B cell (primary cell): ENCODE data around the gene DDX52. TPM values are rescaled to one million over a fixed set of nuclear protein-coding genes. Genes with fewer than 3 reads are reported as not detected.

Experiments used
- ATAC-seq: fragments of 200-7000 bp; cut with Tn5 transposase; one replicate; pipeline ENCODE4 v1.10.0; 2021; ENCODE audit warnings: low read depth, mild to moderate bottlenecking, moderate number of reproducible peaks, moderate library complexity
- CTCF ChIA-PET: fragments of 350-600 bp; sonication (Branson Sonifier 250); formaldehyde crosslinking; loops from one replicate; lab custom pipeline; 2021; ENCODE audit warnings: antibody characterized with exemption, inconsistent platforms; lab: Charles Lee
- POLR2A ChIA-PET: fragments of 350-600 bp; sonication (Branson Sonifier 250); formaldehyde crosslinking; loops from one replicate; lab custom pipeline; 2021; ENCODE audit warnings: antibody characterized with exemption; lab: Charles Lee
- DNase-seq: peaks from one replicate; pipeline ENCODE4 v3.0.0; 2013
- H2AFZ ChIP-seq: 2 replicates; pipeline ENCODE4 v1.6.1; 2012; ENCODE audit warnings: mild to moderate bottlenecking, low read depth, low read length; ENCODE audit not compliant: insufficient read depth, poor library complexity, severe bottlenecking
- H3K27ac ChIP-seq, 2 donors: 1 replicate in 1 of 2; 2 replicates in 1 of 2; pipeline ENCODE4 v1.5.1; 2012 to 2013; ENCODE audit warnings: low read length in 2 of 2, mild to moderate bottlenecking in 2 of 2, moderate library complexity in 1 of 2
- H3K27me3 ChIP-seq, 4 experiments: fragments of 200-600 bp in 1 of 4; sonication (generic) in 1 of 4; replicated peaks in 1 of 4; 1 replicate in 2 of 4; 2 replicates in 2 of 4; pipeline versions ENCODE4 v1.6.1 to v1.7.0; 2013 to 2016; ENCODE audit warnings: low read length in 3 of 4, mild to moderate bottlenecking in 2 of 4, mixed read lengths in 1 of 4, moderate library complexity in 1 of 4; ENCODE audit not compliant: insufficient read depth in 4 of 4, control insufficient read depth in 3 of 4; ENCODE audit errors: control extremely low read depth in 1 of 4
- H3K36me3 ChIP-seq, 2 experiments: replicated peaks in 1 of 2; 1 replicate in 1 of 2; 2 replicates in 1 of 2; pipeline versions ENCODE4 v1.6.1 to v1.7.1; 2013; ENCODE audit warnings: low read length in 1 of 2; ENCODE audit not compliant: insufficient read depth in 2 of 2, control insufficient read depth in 1 of 2; ENCODE audit errors: control extremely low read depth in 1 of 2, extremely low read depth in 1 of 2
- H3K4me1 ChIP-seq, 2 donors: fragments of 200-600 bp in 1 of 2; sonication (generic) in 1 of 2; 1 replicate in 1 of 2; 2 replicates in 1 of 2; pipeline versions ENCODE4 v1.5.1 to v1.6.1; 2013 to 2017; ENCODE audit warnings: low read length in 2 of 2; ENCODE audit not compliant: control insufficient read depth in 2 of 2, insufficient read depth in 2 of 2
- H3K4me2 ChIP-seq: replicated peaks from 2 replicates; pipeline ENCODE3; 2012; ENCODE audit warnings: mild to moderate bottlenecking, low read depth, low read length; ENCODE audit not compliant: poor library complexity, severe bottlenecking
- H3K4me3 ChIP-seq, 5 experiments: fragments of 200-600 bp in 1 of 5; sonication (generic) in 1 of 5; 1 replicate in 3 of 5; 2 replicates in 2 of 5; pipeline versions ENCODE4 v1.5.1 to v1.7.0; 2011 to 2016; ENCODE audit warnings: low read length in 4 of 5, mild to moderate bottlenecking in 4 of 5, low read depth in 2 of 5, control low read depth in 1 of 5, moderate library complexity in 1 of 5; ENCODE audit not compliant: insufficient read depth in 1 of 5; ENCODE audit errors: control extremely low read depth in 1 of 5, extremely low read depth in 1 of 5
- H3K79me2 ChIP-seq: fragments of 200-600 bp; sonication (generic); one replicate; pipeline ENCODE4 v1.6.0; 2016; ENCODE audit warnings: low read length; ENCODE audit not compliant: control insufficient read depth, insufficient read depth
- H3K9ac ChIP-seq: fragments of 200-600 bp; sonication (generic); 2 replicates; pipeline ENCODE4 v1.6.1; 2017; ENCODE audit warnings: mild to moderate bottlenecking, low read length, moderate library complexity
- H3K9me3 ChIP-seq, 3 donors: one replicate each; pipeline versions ENCODE4 v1.6.1 to v1.7.1; 2013; ENCODE audit warnings: low read length in 2 of 3; ENCODE audit not compliant: control insufficient read depth in 2 of 3, insufficient read depth in 1 of 3; ENCODE audit errors: control extremely low read depth in 1 of 3
- H4K20me1 ChIP-seq: 2 replicates; pipeline ENCODE4 v1.6.0; 2012; ENCODE audit warnings: mild to moderate bottlenecking, low read length; ENCODE audit not compliant: insufficient read depth, control insufficient read depth, poor library complexity, severe bottlenecking
- H3K27ac Mint-ChIP-seq: one replicate; pipeline ENCODE4 v1.8.0; 2021; ENCODE audit warnings: mixed read lengths
- H3K27me3 Mint-ChIP-seq: one replicate; pipeline ENCODE4 v1.8.0; 2021; ENCODE audit warnings: mixed read lengths
- H3K4me1 Mint-ChIP-seq: one replicate; pipeline ENCODE4 v1.8.0; 2021; ENCODE audit warnings: mixed read lengths
- H3K4me3 Mint-ChIP-seq: one replicate; pipeline ENCODE4 v1.8.0; 2021; ENCODE audit warnings: mixed read lengths
- H3K9me3 Mint-ChIP-seq: one replicate; pipeline ENCODE4 v1.8.0; 2022; ENCODE audit warnings: mixed read lengths; ENCODE audit not compliant: insufficient read depth
- CTCF ChIP-seq: fragments of 200-600 bp; IDR thresholded peaks from one replicate; pipeline ENCODE4 v1.8.0; 2022; ENCODE audit warnings: antibody characterized with exemption, mild to moderate bottlenecking
- EZH2 ChIP-seq: IDR thresholded peaks from 2 replicates; pipeline ENCODE4 v1.6.1; 2012; ENCODE audit warnings: borderline replicate concordance, low read depth, mild to moderate bottlenecking, moderate library complexity, low read length; ENCODE audit not compliant: insufficient read depth, poor library complexity, severe bottlenecking
- WGBS: methylation state at CpG from one replicate; pipeline ENCODE4 v1.1.5; 2013; ENCODE audit warnings: missing lambda C conversion rate; ENCODE audit not compliant: insufficient coverage; 5-methylcytosine and 5-hydroxymethylcytosine counted together
- intact Hi-C: fragments of 100-400 bp; cut with micrococcal nuclease; formaldehyde crosslinking; loops from one replicate; pipeline ENCODE4 v1.10.0; 2022
- polyA plus RNA-seq: library from polyadenylated mRNA; depleted of rRNA; stranded (reverse); fragments of >200 nt; gene quantifications from 2 replicates; pipeline ENCODE4 v1.2.3, GENCODE V29; 2012
- total RNA-seq, 2 donors: library from RNA; stranded (reverse); fragments of 120-200 nt in 1 of 2; gene quantifications; 1 replicate in 1 of 2; 2 replicates in 1 of 2; pipeline versions ENCODE4 v1.2.3 to v1.2.4, GENCODE V29; 2013 to 2022

DDX52 gene
- total and polyA plus RNA-seq, 2 donors (not counting 1 experiment from before 2014, with no cell fraction given) = 5.7 to 38.2 TPM

- intact Hi-C loops = loop anchor here (5.0 kb wide), 1 partner anchor 764 kb away; no protein-coding TSS in a partner anchor
- H3K9me3 Mint-ChIP-seq = no peaks in the 10 kb centered on the region
- Histone ChIP-seq H3K36me3 (no peaks in the 10 kb centered on the region), H3K27me3 (peaks cover 0 to 51% (median 26%) of the 10 kb centered on the region in 4 experiments), H3K4me1 (peaks cover 4% of the 10 kb centered on the region in 2 donors), H4K20me1 (no peaks in the 10 kb centered on the region), H3K9ac (no peak overlapping the region), H2AFZ (no peak overlapping the region), H3K27ac (no peak overlapping the region), H3K4me3 (no peak overlapping the region), H3K4me2 (no peak overlapping the region), H3K9me3 (no peaks in the 10 kb centered on the region), H3K79me2 (peaks cover 4% of the 10 kb centered on the region)
- ChIA-PET CTCF (interaction anchor here (0.6 to 1.1 kb wide), 4 partner anchors 9 to 143 kb away, joined by 3 to 5 read pairs (median 3); no protein-coding TSS in a partner anchor), POLR2A (no interaction called here)
- H3K27ac Mint-ChIP-seq = no peak overlapping the region
- DNase-seq = no peak
- peaks cover 4% of the 10 kb centered on the region for H3K4me1 Mint-ChIP-seq
- no peak for ATAC-seq
- peaks cover 62% of the 10 kb centered on the region for H3K27me3 Mint-ChIP-seq
- TF ChIP-seq EZH2 (no peak), CTCF (no peak)
- no CpG with 5 or more reads among the region's 2 CpGs for WGBS
- H3K4me3 Mint-ChIP-seq = no peak overlapping the region
These were observed 5.3 kb upstream of the DDX52 start for GRCh38 chr17:37648555-37648954.

GRCh38 chr17:37647856-37648255, 4.6 kb upstream of the DDX52 start:
- peaks cover 4 to 5% of the 10 kb centered on the region in 2 donors for H3K4me1 ChIP-seq
- CTCF ChIA-PET = interaction anchor here (0.8 to 1.1 kb wide), 2 partner anchors 43 to 143 kb away, joined by 3 read pairs; no protein-coding TSS in a partner anchor

More at GRCh38 chr17:37647856-37648255, 4.6 kb upstream of the DDX52 start:
- no peak overlapping the region for H3K4me3 ChIP-seq
- H3K36me3 ChIP-seq = no peaks in the 10 kb centered on the region
- DNase-seq (no peak), ATAC-seq (no peak)
- H3K27ac ChIP-seq = no peak overlapping the region
- 91% methylated on average over 1 of the region's 1 CpG for WGBS
- no peaks in the 10 kb centered on the region for H4K20me1 ChIP-seq
- H3K9me3 ChIP-seq = no peaks in the 10 kb centered on the region
- Mint-ChIP-seq H3K4me1 (peaks cover 7% of the 10 kb centered on the region), H3K4me3 (no peak overlapping the region), H3K27ac (no peak overlapping the region), H3K27me3 (peaks cover 58% of the 10 kb centered on the region), H3K9me3 (no peaks in the 10 kb centered on the region)
- intact Hi-C loops = loop anchor here (5.0 kb wide), 1 partner anchor 764 kb away; no protein-coding TSS in a partner anchor
- peaks cover 11% of the 10 kb centered on the region for H3K79me2 ChIP-seq
- no peak overlapping the region for H3K9ac ChIP-seq
- POLR2A ChIA-PET = no interaction called here
- TF ChIP-seq EZH2 (no peak), CTCF (no peak)
- no peak overlapping the region for H2AFZ ChIP-seq
- H3K4me2 ChIP-seq = no peak overlapping the region
- peaks cover 0 to 51% (median 26%) of the 10 kb centered on the region in 4 experiments for H3K27me3 ChIP-seq
